Measurements from ENCODE around the gene PTEN.

The PTEN gene

DNA sequence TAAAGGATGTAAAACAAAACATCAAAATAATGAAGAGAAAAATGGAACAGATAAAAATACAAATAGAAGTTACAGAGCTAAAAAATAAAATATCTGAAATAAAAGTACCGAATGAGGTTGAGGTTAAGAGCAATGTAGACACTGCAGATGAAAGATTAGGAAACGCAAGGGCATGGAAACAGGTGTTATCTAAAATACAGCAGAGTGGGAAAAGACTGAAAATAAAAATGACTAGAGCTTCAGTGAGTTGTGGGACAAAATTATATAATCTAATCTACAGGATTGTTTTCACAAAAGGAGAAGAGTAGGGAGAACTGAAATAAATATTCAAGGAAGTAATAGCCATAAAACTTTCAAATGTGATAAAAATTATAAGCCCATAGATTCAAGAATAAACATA, 123.8 kb downstream of the PTEN start:
- DNase-seq, result no peak

DNA sequence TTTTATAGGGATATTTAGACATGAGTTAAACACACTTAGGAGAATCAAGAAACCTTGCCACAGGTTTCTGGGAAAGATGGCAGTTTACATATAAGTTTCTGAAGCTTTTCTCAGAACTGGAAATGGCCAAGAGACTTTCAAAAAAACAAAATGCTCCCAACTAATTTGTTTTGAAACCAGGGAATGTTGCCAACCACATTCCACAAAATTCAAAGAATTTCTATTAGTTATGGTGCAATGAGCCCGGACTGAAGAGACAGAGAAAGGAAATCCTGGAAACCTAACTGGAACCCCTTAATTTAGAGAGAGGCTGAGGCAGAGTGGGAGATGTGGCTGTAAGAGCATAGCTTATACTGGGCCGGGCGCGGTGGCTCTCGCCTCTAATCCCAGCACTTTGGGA, 128.5 kb downstream of the PTEN start:
- no peak for DNase-seq

DNA sequence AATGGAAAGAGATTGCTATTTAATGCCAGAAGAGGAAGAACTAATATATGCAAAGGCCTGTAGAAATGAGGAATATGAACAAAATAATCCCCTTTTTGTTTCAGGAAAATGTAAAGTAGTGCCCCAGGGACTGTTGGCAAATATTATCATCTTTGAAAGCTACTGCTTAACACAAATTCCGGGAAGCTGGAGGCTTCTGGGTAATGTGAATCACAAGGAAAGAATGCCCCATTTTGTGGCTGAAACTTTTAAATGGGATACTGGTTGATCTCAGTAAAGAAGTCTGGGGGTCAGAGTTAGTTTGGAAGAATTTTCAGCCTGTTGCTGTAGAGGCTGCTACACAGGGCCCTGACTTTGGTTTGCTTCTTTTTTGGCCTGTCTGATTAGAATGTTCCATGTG, 141.0 kb downstream of the PTEN start:
- no peak for DNase-seq

DNA sequence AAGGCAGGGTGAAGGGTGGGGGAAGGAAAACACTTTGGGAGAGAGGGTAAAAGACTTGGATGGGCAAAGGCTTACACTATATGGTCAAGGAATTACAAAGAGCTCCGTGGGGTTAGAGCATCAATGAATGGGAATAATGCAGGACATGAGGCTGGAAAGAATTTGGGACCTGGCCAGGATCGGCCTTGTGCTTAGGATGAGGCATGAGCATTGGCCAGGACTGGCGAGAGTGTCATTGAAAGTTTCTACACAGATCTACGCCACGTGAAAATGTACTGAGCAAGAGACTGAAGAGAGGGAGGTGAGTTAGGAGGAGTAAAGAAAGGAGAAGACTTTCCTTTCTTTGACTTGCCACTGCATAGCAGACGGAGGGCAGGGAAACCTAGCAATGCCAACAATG, 142.8 kb downstream of the PTEN start:
- no peak for DNase-seq

DNA sequence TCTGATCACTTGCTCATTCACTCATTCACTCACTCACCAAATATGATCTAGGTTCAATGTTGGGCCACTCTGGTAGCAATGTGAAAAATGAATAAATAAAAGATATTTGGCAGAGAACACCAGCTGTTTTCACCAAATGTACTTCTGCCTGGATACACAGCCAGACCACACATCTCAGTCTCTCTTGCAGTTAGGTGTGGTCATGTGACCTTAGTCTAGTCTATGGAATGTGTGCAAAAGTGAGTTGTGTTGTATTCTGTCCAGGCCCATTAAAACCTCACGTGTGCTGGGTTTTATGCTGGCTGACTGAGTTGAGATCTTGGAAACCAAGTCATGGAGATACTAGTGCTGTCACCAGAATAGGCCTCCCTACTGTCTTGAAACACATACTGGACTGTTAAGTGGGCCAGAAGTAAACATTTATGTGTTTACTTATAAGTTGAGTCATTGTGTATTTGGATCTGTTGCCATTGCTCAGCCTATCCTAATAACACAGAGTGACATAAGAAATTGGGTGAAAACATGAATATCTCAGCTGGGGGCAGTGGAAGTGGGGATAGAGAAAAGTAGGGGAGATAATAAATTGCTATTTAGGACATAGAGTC, 145.5 kb downstream of the PTEN start:
- DNase-seq, result no peak

DNA sequence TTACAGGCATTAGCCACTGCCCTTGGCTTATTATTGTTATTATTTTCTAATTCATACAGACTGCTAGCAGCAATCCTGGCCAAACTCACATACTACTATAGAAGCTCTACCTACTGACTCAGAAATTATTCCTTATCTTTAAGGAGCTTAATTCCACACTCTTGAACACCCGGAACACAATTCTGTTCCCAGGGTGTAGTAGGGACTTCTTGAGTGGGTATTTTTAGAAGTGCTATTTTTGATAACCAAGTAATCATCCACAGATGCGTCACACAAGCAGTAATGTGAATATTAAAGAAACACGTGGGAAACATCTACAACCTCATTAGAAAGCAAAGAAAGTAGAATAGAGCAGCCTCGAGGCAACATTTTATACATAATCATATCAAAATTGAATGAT, 149.2 kb downstream of the PTEN start:
- DNase-seq, result no peak

DNA sequence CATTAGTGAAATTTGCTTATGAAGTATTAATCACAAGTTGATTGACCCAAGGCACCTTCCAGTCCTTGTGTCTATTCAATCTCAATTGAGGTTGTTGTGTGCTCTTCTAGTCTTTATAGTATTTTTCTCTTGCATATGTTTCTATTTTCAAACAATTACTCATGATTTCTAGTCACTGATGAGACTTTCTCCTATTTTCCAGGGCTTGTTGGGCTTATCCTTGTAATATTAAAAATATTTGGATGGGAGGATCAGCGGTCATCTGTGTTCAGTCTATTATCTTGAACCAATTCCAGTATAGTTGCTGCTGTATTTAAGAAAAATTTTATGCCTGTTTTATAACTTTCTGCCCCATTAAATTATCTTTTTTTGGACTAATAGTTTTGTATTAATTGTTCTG, 154.4 kb downstream of the PTEN start:
- no peak for DNase-seq

DNA sequence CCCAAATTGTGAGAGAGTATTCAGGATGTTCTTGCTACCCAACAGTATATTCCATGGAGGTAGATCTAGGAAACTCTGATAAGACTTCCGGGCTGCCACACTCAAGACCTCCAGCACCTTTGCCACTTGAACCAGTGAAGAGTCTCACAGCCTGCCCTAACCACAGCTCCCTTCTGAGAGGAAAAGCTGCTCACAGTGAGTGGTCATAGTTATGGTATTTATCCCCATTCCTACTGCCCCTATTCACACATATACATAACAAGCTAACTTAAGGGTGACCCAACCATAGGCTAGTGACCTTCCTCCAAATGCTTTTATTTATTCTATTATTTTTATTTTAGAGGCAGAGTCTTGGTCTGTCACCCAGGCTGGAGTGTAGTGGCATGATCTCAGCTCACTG, 156.3 kb downstream of the PTEN start:
- no peak for DNase-seq

All from NCI-H1417 treated with DMSO at 0.1 percent for 48 hours (cell line).